Cortex of kidney (tissue), 1 donor: ENCODE results near the gene DUSP6.
A peak's percentile ranks its signal among the peaks of the same experiment; 100 is the strongest.

ENCODE experiments used
- DNase-seq: peaks from one replicate; lab custom pipeline; 2025; lab: John Stamatoyannopoulos, UW

DUSP6 gene, protein sequence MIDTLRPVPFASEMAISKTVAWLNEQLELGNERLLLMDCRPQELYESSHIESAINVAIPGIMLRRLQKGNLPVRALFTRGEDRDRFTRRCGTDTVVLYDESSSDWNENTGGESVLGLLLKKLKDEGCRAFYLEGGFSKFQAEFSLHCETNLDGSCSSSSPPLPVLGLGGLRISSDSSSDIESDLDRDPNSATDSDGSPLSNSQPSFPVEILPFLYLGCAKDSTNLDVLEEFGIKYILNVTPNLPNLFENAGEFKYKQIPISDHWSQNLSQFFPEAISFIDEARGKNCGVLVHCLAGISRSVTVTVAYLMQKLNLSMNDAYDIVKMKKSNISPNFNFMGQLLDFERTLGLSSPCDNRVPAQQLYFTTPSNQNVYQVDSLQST

DNA sequence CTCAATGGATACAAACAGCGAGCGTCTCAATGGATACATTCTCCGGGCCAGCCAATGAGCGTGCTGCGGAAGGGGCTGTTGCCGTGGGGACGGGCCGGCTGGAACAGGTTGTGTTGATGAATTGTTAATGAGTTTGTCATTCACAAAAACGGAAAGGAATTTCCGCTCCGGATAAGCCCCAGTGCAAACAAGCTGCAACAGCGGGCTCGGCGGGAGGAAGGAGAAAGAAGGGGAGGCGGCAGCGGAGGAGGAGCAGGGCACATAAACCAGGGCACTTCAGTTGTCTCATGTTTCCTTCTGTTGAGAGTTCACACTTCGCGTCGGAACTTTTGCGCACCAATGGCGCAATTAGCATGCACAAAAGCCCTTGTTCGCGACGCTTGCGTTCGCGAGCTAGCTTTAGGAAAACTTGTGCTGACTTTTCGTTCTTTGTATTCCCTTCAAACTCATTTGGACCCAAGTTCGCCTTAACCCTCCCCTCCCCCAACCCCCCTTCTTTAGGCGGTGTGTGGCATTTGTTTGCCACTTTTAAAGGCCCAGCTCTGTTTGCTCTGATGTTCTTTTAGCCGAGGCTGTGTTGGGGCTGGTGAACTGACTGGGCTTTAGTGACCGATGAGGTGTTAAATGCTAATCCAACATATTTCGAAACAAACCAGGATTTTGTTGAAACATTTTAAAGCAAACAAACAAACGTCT lies at the start of gene DUSP6:
Gene DUSP6 (minus strand): TSS at position 10 of the 696 bp plus-strand sequence. CDS start 462 bp downstream, outside the sequence.
- peak; percentile 21 for DNase-seq

DNA sequence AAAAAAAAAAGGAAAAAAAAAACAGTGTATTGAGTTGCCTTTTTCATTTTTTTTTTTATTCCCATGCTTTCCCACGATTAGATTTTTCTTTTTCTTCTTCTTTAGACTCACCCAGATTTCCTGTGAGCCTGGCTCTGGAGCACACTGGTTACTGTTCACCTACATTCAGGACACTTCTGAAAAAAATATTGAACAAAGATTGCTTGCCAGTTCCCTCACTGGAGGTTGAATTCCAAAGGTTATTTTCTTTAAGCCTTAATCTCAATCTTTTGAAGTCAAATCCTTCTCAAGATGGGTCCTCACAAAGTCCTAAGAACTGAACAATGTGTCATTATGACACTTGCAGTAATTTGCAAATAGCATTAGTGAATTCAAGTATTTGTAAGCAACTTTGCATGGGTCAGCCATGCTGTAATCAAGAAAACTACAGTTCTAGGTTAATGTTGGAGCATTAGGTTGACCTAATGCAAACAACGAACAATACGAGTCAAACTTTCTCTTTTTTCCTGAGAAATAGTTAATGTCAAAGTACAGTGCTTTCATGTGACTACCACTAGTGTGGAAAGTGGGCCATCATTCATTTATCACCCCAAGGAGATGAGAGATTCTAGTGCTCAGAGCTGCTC lies 49.2 kb upstream of the DUSP6 start:
- DNase-seq = no peak

DNA sequence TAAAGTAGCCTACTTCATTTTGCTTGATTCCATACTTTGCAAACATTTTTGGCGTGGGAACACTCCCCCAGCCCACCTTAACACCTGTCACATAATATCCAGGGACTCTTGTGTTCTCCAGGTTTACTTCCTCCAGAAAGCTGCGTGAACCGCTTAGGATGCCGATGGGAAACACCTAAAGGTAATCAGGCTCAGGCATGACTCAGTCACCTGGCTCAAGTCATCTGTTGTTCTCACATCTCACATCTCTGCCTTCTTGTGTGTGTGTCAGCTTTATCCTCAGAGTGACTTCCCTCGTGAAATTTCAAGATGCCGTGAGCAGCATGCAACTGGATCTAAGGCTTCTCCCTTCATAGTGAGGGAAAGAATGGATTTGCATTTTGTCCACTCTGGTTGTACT lies 48.1 kb upstream of the DUSP6 start:
- DNase-seq = no peak

DNA sequence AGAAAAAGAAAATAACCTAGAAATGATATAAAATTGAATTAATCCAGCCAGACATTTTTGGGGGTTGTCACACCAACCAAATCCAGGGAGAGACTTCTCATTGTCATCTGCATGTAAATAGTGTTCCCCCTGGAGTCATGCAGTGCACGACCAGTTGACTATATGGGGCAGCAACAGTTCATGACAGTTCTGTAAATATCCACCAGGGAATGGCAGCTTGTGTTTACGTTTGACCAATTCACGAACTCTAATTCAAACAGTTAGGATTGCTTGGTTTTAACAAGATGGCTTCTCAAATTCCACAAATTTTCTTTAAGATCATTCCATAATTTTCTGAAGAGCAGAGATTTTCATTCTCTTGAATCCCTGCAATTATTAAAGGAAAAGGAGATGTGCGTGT lies 43.4 kb upstream of the DUSP6 start:
- no peak for DNase-seq

DNA sequence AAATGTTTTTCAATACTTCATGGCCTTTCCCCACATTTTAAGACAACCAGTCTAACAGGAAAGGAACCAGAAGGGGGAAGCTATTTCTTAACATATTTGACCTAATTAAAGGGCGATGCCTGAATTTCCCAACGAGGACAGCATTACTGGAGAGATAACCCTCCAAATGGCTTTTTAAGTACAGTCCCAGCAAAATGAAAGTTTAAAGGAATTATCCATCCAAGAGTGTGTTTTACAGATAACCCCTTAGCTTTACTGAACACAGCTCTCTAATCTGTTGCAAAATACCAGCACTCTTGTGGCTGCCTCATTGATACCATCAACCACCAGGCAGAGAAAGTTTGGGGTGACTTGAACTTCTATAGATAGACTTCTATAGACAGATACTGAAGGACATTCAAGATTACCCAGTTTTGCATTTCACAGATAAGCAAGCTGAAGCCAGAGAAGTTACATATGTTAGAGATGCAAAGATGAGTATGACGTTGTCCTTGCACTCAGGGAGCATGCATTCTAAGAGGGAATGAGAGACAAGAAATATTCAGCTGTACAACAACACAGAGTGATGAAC lies 41.3 kb upstream of the DUSP6 start:
- no peak for DNase-seq

DNA sequence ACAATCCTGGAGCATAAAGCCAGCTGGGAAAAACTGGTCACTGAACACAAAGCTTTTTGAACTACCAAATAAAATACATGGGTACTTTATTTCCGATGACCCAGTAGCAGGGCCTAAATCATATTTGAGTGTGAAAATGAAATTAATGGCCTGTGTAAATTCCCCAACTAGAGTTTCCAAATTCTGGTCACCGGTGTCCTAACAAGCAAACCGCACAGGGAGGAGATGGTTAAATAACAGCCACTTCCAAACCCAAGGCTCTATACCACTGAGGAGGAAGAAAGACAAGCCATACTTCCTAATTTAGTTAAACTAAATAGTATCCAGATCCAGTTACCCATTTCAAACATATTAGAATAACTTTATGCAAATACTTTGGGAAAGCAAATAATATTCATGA lies 40.1 kb upstream of the DUSP6 start:
- no peak for DNase-seq

DNA sequence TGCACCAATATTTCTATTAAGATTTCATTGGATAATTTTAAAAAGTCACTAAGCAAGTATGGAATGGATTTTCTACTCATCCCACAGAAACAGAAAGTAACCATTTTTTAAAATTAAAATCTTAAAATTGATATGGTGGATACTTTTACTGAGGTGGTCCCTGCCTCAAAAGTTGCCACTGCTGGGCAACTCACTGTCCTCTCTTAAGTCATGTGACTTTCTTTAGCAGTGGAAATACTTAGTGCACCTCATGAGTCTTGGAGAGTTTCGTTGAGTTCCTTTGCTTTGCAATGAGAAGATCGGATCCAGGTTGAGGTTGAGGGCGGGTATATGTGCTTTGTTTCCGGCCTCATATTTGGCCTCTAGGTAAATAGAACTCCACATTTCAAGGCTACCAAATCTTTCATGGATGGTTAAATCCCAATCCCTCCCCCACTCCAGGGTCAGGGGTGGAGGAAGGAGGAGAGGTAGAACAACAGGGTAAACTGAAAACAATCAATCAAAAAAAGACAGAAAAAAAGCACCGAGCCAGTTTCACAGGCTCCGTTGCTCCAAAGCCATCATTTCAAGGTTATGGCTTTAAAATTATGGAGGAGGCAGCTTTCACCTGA lies 39.5 kb upstream of the DUSP6 start:
- no peak for DNase-seq

DNA sequence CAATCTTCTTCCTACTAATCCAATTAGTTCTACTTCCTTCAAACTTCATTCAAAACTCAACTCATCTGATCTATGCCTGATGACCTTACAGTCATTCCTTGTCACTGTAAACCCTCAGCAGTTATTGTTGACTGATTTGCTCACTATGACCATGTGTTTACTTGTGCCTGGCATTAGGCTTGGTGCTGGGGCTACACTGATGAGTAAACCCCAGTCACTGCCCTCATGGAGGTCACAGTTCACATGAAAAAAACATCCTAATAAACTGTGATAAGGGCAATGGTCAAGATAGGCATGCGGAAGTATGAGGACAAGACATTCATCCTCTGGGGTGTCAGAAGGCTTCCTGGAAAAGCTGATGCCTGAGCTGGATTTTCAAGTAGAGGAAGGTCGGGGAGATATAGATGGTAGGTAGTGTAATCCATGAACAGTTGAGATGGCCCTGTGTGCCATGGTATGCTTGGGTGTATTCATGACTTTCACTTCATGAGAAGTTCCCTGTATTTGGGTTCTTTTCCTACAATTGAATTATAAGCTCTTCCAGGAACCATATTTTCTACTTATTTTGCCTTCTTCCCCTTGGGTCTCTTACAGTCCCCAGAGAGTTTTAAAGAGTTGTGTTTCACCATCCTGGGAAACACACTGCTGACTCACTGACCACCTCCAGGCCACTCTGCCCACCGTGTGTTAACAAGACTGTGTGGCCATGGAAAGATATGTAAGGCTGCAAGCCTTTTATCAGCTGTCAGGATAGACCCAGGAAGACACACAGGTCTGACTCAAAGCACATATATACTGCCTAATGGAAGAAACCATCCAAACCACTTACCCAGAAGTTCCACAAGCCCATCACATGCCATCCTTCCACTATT lies 38.7 kb upstream of the DUSP6 start:
- DNase-seq = no peak

DNA sequence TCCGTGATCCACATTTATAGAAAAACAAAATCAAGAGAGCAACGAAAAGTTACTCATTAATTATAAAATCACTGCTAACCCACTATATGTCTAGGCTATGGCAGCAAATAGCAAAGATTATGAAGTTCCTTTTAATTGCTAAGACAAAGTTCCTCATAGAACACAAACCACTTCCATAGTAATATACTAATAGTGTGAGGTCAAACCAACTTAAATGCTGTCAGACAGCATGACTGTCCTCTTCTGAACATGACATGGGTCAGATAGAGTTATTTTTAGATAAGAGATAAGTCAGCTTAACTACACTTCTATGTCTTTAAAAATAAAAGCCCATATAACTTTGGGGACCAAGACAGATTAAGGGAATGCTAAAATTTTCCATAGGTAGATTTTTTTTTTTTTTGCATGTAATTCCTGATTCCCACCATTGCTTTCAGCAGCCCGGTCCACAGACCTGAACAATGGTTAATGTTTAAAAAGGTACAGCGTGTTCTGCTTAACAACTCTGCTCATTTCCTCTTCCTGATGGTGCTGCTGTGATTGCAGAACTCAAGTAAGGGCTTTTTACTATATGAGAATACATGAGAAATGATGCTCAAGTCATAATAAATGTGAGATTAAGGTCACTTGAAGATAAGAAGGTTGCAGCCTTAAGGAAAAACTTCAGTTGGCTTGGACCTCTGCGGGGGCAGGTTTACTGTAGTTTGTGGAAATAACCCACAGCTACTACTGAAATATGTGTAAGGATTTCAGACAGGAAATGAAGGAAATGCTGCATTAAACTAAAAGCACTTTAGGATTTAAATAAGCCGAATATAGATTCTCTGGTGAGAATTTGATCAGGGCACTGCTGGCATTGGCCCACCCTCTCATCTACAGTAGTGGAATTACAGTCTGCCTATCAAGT lies 37.7 kb upstream of the DUSP6 start:
- no peak for DNase-seq

DNA sequence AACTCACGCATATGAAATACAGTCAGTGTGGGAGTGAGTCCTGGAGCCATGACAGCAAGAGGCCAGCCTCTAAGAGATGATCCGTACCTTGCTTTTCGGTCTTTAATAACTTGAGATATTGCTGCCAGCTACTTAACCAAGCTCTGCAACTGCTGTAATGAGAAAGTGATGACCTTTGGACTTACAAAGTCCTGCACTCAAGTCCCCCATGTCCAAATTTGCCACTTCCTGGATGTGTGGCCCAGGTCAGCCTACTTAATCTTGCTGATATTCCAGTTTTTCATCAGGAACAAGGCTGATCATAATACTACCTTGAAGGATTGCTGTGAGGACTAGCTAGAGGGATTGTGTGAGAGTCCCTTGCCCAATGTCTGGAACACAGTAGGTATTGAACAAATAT lies 33.8 kb upstream of the DUSP6 start:
- no peak for DNase-seq

DNA sequence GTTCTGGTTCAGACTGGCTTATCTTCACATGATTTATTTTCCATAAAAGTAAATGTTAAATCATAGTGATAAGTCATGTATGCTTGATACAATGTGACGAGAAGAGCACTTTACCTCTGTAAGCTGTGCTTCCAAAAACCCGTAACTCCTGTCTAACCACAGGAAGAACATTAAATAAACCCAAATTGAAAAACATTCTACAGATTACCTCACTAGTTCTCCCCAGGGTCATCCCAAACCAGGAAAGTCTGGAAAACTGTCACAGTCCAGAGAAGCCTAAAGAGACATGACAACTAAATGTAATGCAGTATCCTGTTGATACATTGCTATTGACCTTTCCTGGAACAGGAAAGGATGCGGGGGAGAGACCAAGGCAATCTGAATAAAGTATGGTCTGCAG lies 32.5 kb upstream of the DUSP6 start:
- no peak for DNase-seq

DNA sequence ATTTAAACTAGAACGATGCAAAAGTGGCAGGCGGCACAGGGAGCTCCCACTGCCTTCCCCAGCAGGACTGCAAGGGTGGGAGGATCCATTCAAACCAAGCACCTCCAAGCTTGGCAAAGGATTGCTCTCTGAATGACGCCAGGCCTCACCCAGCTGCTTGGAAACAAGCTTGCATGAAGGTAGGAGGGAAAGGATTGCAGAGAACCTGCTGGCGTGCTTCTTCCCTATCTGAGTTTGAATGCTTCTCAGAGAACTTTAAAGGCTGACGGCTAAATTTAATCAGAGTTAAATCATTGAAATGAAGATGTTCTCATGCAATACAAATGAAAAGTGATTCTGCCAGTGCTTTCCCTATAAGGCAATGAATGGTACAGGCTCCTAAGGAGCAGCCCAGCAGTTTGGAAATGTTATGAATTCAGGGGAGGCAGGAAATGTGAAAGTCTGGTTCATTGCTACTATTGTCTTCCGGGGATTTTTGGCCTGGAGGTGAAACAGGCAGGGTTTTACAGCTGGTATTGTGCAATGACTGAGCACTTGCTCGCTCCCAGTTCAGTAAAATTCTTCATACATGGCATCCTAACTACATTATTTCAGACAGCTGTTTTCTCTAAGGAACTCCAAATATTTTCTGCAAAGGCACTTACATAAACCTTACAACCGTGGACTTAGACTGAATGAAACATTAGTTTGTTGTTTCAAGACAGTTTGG lies 31.9 kb upstream of the DUSP6 start:
- DNase-seq = no peak

DNA sequence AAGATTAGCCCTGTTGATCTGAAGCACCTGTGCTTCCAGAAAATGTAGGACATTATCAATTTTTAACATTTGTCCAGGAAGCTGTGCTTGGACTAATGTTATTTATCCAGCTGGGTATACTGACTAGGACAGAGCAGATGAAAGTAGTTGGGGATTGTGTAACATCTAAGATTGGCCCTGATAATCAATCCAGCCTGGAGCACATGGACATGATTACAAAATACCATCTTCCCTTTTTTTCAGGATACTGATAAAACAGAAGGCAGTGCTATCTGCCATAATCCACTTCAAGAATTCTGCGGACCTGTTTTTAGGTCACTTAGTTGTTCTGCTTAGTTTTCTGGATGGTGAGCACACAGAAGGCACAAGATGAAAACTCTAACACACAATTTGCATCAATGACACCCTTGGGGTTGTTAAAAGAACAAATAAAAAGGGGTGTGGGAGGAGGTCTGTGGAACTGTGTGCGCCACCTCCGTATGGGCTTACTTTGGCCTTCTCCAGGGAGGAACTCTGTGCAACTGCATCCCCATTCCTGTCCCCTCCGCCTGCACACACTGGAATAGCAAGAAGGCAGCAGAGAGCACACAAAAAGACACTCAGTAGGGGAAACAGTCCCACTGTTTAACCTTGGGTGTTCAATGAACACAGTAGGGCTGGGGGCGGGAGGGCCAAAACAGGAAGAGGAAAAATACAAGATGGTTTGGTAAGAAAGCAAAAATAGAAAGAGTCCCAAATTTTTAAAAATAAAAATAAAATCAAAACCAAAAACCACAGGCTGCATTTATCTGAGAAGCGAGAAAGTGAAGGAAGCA lies 31.1 kb upstream of the DUSP6 start:
- DNase-seq = no peak

DNA sequence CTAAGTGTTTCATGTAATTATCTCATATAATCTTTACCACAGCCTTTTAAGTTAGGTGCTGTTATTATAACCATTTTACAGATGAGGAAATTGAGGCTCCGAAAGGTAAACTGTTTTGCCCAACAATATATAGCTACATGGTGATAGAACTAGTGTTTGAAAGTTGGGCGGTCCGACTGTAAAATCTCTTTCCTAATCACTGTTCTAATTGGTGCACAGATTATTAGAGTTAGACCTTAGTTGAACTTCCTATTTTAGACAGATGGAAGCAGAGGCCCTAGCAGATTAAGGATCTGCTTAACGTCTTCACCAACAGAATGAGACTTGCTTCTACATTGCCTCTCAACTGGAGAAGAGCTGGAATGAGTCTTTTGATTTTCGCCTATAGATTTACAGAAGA lies 30.0 kb upstream of the DUSP6 start:
- DNase-seq = no peak

DNA sequence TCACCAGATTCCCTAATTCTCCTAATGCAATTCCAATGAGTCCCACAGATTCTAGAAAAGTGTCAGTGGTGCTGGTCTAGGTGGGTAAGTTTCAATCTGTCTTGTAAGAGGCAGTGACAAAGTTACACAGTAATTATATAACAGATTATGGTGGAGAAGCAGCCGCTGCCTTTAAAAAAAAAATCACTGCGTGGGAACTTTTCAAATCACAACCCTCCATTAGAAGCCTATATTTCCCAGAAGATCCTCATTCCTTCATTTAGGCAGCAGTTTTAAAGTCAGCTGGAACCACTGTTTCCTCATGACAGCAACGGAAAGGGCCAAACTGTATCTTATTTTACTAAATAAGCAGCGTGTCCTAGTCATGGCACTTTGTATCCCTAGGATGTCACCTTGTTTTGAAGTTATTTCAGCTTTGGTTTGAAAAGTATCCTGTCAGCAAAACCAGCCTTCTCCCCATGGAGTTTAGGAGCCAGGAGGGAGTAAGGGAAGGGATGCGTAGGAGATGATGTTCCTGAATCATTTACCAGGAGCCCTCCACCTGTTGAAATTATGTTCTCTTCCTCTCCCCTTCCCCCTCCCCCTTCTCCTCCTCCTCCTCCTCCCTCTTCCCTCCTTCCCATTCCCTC lies 27.7 kb upstream of the DUSP6 start:
- DNase-seq = no peak

DNA sequence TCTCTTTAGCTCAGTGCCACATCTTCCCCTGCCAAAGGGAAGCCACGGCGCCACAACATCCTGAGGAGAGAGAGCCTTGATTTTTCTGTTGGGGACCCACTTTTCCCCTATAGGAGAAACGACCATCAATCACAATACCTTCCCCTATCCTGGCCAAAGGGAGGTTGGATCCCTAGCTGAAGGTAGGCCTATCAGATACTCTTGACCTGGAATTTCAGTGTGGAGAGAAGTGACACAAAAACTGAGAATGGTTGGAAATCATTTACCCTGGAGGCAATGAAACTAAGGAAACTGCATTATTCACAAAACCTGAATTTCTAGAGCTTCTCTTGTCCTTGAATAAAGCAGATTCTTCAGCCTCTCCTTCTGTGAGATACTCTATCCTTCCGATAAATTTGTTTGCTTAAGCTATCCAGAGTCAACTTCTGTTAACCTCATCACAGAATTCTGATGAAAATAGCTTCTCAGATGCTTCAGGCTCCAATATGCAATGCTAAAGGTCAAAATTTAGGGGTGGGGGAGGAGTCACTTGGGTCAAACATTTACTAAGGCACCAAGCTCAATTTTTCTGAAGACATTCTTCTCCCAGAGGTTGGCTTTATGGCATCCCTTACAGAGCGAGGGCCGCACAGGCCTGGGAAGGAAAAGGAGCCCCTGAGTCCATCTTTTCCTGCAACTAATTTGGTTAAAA lies 27.0 kb upstream of the DUSP6 start:
- DNase-seq = no peak

DNA sequence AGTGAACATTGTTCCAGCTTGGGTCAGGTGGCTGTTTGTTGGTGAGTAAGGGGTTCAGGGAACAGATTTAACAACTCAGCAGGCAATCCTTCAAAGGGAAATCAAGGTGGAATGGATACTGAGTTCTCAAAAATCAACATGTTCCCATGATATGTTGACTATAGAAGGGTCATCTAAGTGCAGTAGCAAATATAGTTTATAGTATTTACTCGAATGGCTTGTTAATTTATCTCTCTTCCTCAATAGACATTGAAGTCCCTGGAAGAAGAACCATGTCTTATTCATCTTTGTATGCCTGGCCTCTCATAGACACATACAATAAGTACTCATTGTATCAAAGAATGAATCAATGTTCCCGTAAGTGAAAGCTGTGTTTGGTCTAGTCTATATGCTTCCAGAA lies 24.5 kb upstream of the DUSP6 start:
- DNase-seq = no peak

DNA sequence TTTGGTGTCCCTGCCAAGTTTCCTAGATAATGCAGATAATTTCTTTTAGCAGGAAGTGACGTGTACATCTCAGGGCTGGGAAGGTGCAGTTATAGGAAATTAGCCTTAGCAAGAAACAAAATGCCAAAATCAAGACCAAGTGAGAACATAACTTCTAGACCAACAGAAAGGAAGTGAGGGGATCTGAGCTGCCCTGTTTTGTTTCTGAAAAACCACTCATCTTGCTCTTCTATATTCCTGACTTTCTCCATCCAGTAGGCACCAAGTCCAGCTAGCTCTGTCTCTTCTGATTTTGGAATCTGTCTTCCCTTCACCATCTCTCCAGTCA lies 23.9 kb upstream of the DUSP6 start:
- DNase-seq = no peak
